ENCODE results near the gene PRXL2B.
"Not testable (repeated sequence)": the region's sequence is repeated elsewhere in the genome, so short reads cannot be mapped to it uniquely, and the experiment has no call there.

DNA sequence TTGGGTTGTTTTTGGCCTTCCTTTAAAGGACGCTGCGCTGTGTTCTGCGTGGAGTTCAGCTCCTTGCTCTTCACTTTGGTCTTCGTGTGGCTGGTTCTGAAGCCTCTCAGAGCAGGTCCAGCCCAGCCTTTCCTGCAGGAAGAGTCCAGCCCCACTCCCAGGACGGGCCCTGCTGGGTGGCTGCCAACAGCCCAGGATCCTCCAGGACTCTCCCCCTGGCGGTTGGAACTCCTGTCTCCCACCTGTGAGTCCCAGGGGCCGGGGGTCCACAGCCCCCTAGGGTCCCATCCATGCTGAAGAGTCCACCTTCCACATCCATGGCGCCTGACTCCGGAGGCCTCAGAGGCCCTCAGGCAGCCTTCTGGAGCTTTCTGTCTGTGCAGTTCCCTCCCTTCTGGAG, 35.0 kb upstream of the PRXL2B start:
- TF ChIP-seq, protein P1, sequence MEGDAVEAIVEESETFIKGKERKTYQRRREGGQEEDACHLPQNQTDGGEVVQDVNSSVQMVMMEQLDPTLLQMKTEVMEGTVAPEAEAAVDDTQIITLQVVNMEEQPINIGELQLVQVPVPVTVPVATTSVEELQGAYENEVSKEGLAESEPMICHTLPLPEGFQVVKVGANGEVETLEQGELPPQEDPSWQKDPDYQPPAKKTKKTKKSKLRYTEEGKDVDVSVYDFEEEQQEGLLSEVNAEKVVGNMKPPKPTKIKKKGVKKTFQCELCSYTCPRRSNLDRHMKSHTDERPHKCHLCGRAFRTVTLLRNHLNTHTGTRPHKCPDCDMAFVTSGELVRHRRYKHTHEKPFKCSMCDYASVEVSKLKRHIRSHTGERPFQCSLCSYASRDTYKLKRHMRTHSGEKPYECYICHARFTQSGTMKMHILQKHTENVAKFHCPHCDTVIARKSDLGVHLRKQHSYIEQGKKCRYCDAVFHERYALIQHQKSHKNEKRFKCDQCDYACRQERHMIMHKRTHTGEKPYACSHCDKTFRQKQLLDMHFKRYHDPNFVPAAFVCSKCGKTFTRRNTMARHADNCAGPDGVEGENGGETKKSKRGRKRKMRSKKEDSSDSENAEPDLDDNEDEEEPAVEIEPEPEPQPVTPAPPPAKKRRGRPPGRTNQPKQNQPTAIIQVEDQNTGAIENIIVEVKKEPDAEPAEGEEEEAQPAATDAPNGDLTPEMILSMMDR (IDR thresholded peaks at IDR 0.05), result not testable (repeated sequence)
- TF ChIP-seq POLR2A (IDR thresholded peaks at IDR 0.05), result not testable (repeated sequence)

All from adrenal gland (tissue), 5 donors.